ENCODE results near the gene CHRNA4. TPM values are rescaled to one million over a fixed set of nuclear protein-coding genes. Genes with fewer than 3 reads are reported as not detected.

CHRNA4 gene
- total and polyA plus RNA-seq, 10 of the 15 experiments (the other 5 are each of a cell fraction or from before 2014, with no cell fraction given): 0.04 to 0.41 (median 0.06) TPM; not detected in 5

DNA sequence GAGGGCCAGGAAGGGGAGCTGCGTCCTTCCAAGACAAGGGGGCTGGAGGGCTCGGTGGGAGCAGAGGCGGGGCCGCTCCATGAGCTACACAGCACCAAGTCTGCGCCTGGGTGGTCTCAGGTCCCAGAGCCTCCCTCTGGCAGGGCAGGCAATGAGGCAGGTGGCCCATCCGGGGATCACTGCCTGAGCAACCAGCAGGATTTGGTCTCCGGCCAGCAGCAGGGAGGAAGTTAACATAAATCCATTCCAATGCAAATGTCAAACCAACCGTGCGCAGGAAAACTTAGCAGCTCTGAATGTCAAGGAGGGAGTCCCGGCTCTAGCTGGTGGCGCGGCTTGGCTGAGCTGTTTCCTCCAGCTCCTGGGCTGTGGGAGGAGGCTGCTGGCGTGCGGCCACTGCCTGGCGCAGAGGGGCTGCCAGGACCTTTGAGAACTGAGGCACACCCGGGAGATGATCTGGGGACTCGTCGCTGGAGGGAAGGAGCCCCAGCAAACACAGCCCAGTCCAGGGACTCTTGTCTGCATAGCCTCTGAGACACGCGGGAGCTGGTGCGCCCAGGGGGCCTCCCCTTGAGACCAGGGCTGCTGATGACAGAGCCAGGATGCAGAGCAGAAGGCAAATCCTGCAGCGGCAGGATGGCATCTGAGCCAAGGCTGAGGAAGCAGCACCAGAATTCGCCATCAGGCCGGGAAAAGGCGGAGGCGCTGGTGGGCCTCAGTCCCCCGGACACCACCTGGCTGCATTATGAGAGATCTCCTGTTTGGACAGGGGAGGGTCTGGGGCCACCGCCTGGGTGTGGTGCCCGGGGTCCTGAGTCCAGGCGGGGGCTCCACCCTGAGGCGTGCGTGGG, 33.1 kb upstream of the CHRNA4 start:
- WGBS (ENCODE audit: insufficient coverage, insufficient replicate concordance, low lambda C conversion rate, missing lambda C conversion rate): 22% methylated on average over 32 of the region's 32 CpGs
- BruUV-seq (replicated peaks): no TSS peak
- FAIRE-seq (no peak), DNase-seq (ENCODE audit: low read depth, low spot score) (no peak), ATAC-seq (no peak)
- Histone ChIP-seq H3K27me3 (replicated peaks in 1 of 2; ENCODE audit: control insufficient read depth in 2 of 2, insufficient read depth in 2 of 2, low read length in 1 of 2) (peaks cover 0 to 3% of the 10 kb centered on the region in 2 experiments; a peak in 1 of 4 replicates), H3K4me3 (no peak overlapping the region), H3K9ac (ENCODE audit: control insufficient read depth, insufficient read depth, low read length) (no peak overlapping the region), H3K9me3 (replicated peaks; ENCODE audit: control insufficient read depth, insufficient read depth, low read length) (no peaks in the 10 kb centered on the region), H3K4me1 (ENCODE audit: control insufficient read depth, insufficient read depth, low read length) (no peaks in the 10 kb centered on the region), H4K20me1 (ENCODE audit: control insufficient read depth, insufficient read depth) (no peaks in the 10 kb centered on the region), H2AFZ (ENCODE audit: control insufficient read depth, low read depth, low read length) (no peak overlapping the region), H3K79me2 (ENCODE audit: control insufficient read depth, insufficient read depth, low read length) (no peaks in the 10 kb centered on the region), H3K4me2 (ENCODE audit: control insufficient read depth, insufficient read depth) (no peak overlapping the region), H3K36me3 (ENCODE audit: control insufficient read depth in 2 of 2, insufficient read depth in 2 of 2, low read length in 1 of 2) (no peaks in the 10 kb centered on the region), H3K27ac (ENCODE audit: control insufficient read depth, insufficient read depth) (no peak overlapping the region)
- intact Hi-C loops (cut with micrococcal nuclease; ENCODE audit: unreplicated experiment): no loop called here
- CTCF ChIA-PET: no interaction called here
- in situ Hi-C loops (cut with MboI): no loop called here
- SMC1A ChIA-PET (ENCODE audit: uncharacterized antibody, unreplicated experiment): no interaction called here
- RAD21 ChIA-PET (ENCODE audit: unreplicated experiment): no interaction called here
- POLR2A ChIA-PET: no interaction called here
- TF ChIP-seq ZNF217 (IDR thresholded peaks at IDR 0.05): no peak
- TF ChIP-seq, protein P1, sequence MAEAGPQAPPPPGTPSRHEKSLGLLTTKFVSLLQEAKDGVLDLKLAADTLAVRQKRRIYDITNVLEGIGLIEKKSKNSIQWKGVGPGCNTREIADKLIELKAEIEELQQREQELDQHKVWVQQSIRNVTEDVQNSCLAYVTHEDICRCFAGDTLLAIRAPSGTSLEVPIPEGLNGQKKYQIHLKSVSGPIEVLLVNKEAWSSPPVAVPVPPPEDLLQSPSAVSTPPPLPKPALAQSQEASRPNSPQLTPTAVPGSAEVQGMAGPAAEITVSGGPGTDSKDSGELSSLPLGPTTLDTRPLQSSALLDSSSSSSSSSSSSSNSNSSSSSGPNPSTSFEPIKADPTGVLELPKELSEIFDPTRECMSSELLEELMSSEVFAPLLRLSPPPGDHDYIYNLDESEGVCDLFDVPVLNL (IDR thresholded peaks at IDR 0.05; ENCODE audit: low read depth, low read length): no peak
- TF ChIP-seq, protein P2, sequence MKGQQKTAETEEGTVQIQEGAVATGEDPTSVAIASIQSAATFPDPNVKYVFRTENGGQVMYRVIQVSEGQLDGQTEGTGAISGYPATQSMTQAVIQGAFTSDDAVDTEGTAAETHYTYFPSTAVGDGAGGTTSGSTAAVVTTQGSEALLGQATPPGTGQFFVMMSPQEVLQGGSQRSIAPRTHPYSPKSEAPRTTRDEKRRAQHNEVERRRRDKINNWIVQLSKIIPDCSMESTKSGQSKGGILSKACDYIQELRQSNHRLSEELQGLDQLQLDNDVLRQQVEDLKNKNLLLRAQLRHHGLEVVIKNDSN (IDR thresholded peaks at IDR 0.05; ENCODE audit: borderline replicate concordance, extremely low read length, insufficient read depth, low read depth, low read length): no peak
- TF ChIP-seq, protein P3, sequence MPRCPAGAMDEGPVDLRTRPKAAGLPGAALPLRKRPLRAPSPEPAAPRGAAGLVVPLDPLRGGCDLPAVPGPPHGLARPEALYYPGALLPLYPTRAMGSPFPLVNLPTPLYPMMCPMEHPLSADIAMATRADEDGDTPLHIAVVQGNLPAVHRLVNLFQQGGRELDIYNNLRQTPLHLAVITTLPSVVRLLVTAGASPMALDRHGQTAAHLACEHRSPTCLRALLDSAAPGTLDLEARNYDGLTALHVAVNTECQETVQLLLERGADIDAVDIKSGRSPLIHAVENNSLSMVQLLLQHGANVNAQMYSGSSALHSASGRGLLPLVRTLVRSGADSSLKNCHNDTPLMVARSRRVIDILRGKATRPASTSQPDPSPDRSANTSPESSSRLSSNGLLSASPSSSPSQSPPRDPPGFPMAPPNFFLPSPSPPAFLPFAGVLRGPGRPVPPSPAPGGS (IDR thresholded peaks at IDR 0.05; ENCODE audit: borderline replicate concordance, insufficient read depth, low read depth, low read length, poor library complexity, severe bottlenecking): no peak
- no peak for TF ChIP-seq ZZZ3 (IDR thresholded peaks at IDR 0.05; ENCODE audit: control insufficient read depth, insufficient read length, low read depth)
- TF ChIP-seq, protein P4, sequence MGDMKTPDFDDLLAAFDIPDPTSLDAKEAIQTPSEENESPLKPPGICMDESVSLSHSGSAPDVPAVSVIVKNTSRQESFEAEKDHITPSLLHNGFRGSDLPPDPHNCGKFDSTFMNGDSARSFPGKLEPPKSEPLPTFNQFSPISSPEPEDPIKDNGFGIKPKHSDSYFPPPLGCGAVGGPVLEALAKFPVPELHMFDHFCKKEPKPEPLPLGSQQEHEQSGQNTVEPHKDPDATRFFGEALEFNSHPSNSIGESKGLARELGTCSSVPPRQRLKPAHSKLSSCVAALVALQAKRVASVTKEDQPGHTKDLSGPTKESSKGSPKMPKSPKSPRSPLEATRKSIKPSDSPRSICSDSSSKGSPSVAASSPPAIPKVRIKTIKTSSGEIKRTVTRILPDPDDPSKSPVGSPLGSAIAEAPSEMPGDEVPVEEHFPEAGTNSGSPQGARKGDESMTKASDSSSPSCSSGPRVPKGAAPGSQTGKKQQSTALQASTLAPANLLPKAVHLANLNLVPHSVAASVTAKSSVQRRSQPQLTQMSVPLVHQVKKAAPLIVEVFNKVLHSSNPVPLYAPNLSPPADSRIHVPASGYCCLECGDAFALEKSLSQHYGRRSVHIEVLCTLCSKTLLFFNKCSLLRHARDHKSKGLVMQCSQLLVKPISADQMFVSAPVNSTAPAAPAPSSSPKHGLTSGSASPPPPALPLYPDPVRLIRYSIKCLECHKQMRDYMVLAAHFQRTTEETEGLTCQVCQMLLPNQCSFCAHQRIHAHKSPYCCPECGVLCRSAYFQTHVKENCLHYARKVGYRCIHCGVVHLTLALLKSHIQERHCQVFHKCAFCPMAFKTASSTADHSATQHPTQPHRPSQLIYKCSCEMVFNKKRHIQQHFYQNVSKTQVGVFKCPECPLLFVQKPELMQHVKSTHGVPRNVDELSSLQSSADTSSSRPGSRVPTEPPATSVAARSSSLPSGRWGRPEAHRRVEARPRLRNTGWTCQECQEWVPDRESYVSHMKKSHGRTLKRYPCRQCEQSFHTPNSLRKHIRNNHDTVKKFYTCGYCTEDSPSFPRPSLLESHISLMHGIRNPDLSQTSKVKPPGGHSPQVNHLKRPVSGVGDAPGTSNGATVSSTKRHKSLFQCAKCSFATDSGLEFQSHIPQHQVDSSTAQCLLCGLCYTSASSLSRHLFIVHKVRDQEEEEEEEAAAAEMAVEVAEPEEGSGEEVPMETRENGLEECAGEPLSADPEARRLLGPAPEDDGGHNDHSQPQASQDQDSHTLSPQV (IDR thresholded peaks at IDR 0.05): no peak
- TF ChIP-seq RAD21 (IDR thresholded peaks at IDR 0.05; ENCODE audit: insufficient read depth, low read depth, low read length): no peak
- no peak for TF ChIP-seq IKZF2 (IDR thresholded peaks at IDR 0.05)
- no peak for TF ChIP-seq MEF2B (IDR thresholded peaks at IDR 0.05; ENCODE audit: partially characterized antibody, poor library complexity, severe bottlenecking)
- TF ChIP-seq, protein P5, sequence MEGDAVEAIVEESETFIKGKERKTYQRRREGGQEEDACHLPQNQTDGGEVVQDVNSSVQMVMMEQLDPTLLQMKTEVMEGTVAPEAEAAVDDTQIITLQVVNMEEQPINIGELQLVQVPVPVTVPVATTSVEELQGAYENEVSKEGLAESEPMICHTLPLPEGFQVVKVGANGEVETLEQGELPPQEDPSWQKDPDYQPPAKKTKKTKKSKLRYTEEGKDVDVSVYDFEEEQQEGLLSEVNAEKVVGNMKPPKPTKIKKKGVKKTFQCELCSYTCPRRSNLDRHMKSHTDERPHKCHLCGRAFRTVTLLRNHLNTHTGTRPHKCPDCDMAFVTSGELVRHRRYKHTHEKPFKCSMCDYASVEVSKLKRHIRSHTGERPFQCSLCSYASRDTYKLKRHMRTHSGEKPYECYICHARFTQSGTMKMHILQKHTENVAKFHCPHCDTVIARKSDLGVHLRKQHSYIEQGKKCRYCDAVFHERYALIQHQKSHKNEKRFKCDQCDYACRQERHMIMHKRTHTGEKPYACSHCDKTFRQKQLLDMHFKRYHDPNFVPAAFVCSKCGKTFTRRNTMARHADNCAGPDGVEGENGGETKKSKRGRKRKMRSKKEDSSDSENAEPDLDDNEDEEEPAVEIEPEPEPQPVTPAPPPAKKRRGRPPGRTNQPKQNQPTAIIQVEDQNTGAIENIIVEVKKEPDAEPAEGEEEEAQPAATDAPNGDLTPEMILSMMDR (IDR thresholded peaks at IDR 0.05 in 2 of 3, conservative IDR thresholded peaks at IDR 0.05 in 1 of 3; ENCODE audit: control insufficient read depth in 2 of 3, extremely low read depth in 1 of 3, insufficient read depth in 1 of 3, low read depth in 3 of 3, low read length in 3 of 3): no peak
